PC-3 (cell line): ENCODE measurements around the gene CORO2B. TPM values are rescaled to one million over a fixed set of nuclear protein-coding genes. Genes with fewer than 3 reads are reported as not detected.

Source experiments
- ATAC-seq: fragments of 200-7000 bp; cut with Tn5 transposase; 2 replicates; pipeline ENCODE4 v1.9.1; 2020; ENCODE audit warnings: mild to moderate bottlenecking, moderate library complexity
- BruUV-seq: library from RNA; stranded (reverse); fragments of 400-500 nt; replicated peaks from 2 replicates; lab custom pipeline; 2021; lab: Mats Ljungman, UMichigan
- CTCF ChIA-PET: fragments of 300-600 bp; sonication (Branson Sonifier 250); formaldehyde crosslinking; loops from one replicate; lab custom pipeline; 2022; ENCODE audit warnings: antibody characterized with exemption; lab: Charles Lee
- POLR2A ChIA-PET: fragments of 300-600 bp; sonication (Branson Sonifier 250); formaldehyde crosslinking; loops from one replicate; lab custom pipeline; 2022; ENCODE audit warnings: antibody characterized with exemption; ENCODE audit not compliant: unreplicated experiment; lab: Charles Lee
- DNase-seq: peaks from one replicate; pipeline ENCODE4 v3.0.0-alpha.2; 2015
- H2AFZ ChIP-seq: fragments of 300-600 bp; sonication (generic); 2 replicates; pipeline ENCODE4 v1.6.0; 2016; ENCODE audit warnings: antibody characterized with exemption, low read length
- H3F3A ChIP-seq: fragments of 300-600 bp; sonication (generic); one replicate; pipeline ENCODE4 v1.6.0; 2017; ENCODE audit warnings: antibody characterized with exemption, low read length, control low read depth, mild to moderate bottlenecking; ENCODE audit not compliant: unreplicated experiment
- H3K27ac ChIP-seq: fragments of 300-600 bp; sonication (generic); 2 replicates; pipeline ENCODE4 v1.5.1; 2016; ENCODE audit warnings: mild to moderate bottlenecking, low read length
- H3K27me3 ChIP-seq: fragments of 300-600 bp; sonication (generic); 2 replicates; pipeline ENCODE4 v1.6.1; 2016; ENCODE audit warnings: low read length, mixed read lengths
- H3K36me3 ChIP-seq: fragments of 300-600 bp; sonication (generic); 2 replicates; pipeline ENCODE4 v1.6.1; 2016; ENCODE audit warnings: low read depth, mixed run types, low read length, mixed read lengths
- H3K4me1 ChIP-seq: fragments of 300-600 bp; sonication (generic); 2 replicates; pipeline ENCODE4 v1.5.1; 2016; ENCODE audit warnings: low read length; ENCODE audit not compliant: insufficient read depth
- H3K4me2 ChIP-seq: fragments of 300-600 bp; sonication (generic); 2 replicates; pipeline ENCODE4 v1.6.0; 2016; ENCODE audit warnings: low read length
- H3K4me3 ChIP-seq: fragments of 300-600 bp; sonication (generic); 2 replicates; pipeline ENCODE4 v1.5.1; 2016; ENCODE audit warnings: mild to moderate bottlenecking, low read length, mixed read lengths
- H3K79me2 ChIP-seq: fragments of 300-600 bp; sonication (generic); 2 replicates; pipeline ENCODE4 v1.6.1; 2017; ENCODE audit warnings: low read length, mixed read lengths
- H3K9ac ChIP-seq: fragments of 300-600 bp; sonication (generic); 2 replicates; pipeline ENCODE4 v1.6.0; 2016; ENCODE audit warnings: mild to moderate bottlenecking, low read length
- H3K9me2 ChIP-seq: fragments of 300-600 bp; sonication (generic); replicated peaks from 2 replicates; pipeline ENCODE4 v1.6.1; 2016; ENCODE audit warnings: mixed run types, low read length, mixed read lengths
- H3K9me3 ChIP-seq: fragments of 300-600 bp; sonication (generic); 2 replicates; pipeline ENCODE4 v1.6.1; 2016; ENCODE audit warnings: low read length, mixed read lengths
- H4K20me1 ChIP-seq: fragments of 300-600 bp; sonication (generic); 2 replicates; pipeline ENCODE4 v1.6.1; 2016; ENCODE audit warnings: low read length, mixed read lengths
- CTCF ChIP-seq: fragments of 300-600 bp; sonication (generic); conservative IDR thresholded peaks from 2 replicates; pipeline ENCODE4 v1.5.1; 2017; ENCODE audit warnings: antibody characterized with exemption, low read depth, mild to moderate bottlenecking, low read length
- EZH2 ChIP-seq: fragments of 300-600 bp; sonication (generic); IDR thresholded peaks from one replicate; pipeline ENCODE4 v1.6.1; 2017; ENCODE audit warnings: antibody characterized with exemption, mild to moderate bottlenecking, low read length; ENCODE audit not compliant: unreplicated experiment
- EZH2phosphoT487 ChIP-seq: fragments of 300-600 bp; sonication (generic); IDR thresholded peaks from 2 replicates; pipeline ENCODE4 v1.6.1; 2018; ENCODE audit warnings: mild to moderate bottlenecking, antibody characterized with exemption, low read length, borderline replicate concordance
- intact Hi-C: fragments of 100-400 bp; cut with micrococcal nuclease; formaldehyde crosslinking; loops from 2 replicates; pipeline ENCODE4 v1.9.0; 2023
- total RNA-seq: library from RNA; depleted of rRNA; stranded (reverse); fragments of >200 nt; gene quantifications from 2 replicates; pipeline ENCODE4 v1.2.3, GENCODE V29; 2014

Gene CORO2B
- total RNA-seq, 1 experiment from 2014 or later, result 0.66 TPM

- intact Hi-C loops, result no loop called here
- Histone ChIP-seq H2AFZ (no peak overlapping the region), H3K4me2 (no peak overlapping the region), H3K4me1 (0 out of 2 replicates have a peak, but pooled peaks cover 6% of the 10 kb centered on the region), H3K4me3 (no peak overlapping the region), H3K27ac (no peak overlapping the region), H3K36me3 (no peaks in the 10 kb centered on the region), H3K27me3 (no peaks in the 10 kb centered on the region), H3K9me3 (no peaks in the 10 kb centered on the region), H4K20me1 (no peaks in the 10 kb centered on the region), H3F3A (no peaks in the 10 kb centered on the region), H3K9me2 (no peaks in the 10 kb centered on the region), H3K79me2 (no peaks in the 10 kb centered on the region), H3K9ac (no peak overlapping the region)
- BruUV-seq, result no TSS peak
- ChIA-PET POLR2A (no interaction called here), CTCF (no interaction called here)
- DNase-seq, result no peak
- no peak for ATAC-seq
- TF ChIP-seq EZH2 (no peak), CTCF (no peak), EZH2phosphoT487 (no peak)
Measured at GRCh38 chr15:68606375-68606774, 27.6 kb downstream of the CORO2B start.

GRCh38 chr15:68608206-68608843, 29.5 kb downstream of the CORO2B start:
- TF ChIP-seq EZH2phosphoT487 (no peak), EZH2 (no peak), CTCF (no peak)
- BruUV-seq, result no TSS peak
- Histone ChIP-seq H3K4me2 (no peak overlapping the region), H3K79me2 (no peaks in the 10 kb centered on the region), H3K27me3 (no peaks in the 10 kb centered on the region), H3F3A (no peaks in the 10 kb centered on the region), H2AFZ (no peak overlapping the region), H3K9ac (no peak overlapping the region), H3K4me1 (0 out of 2 replicates have a peak, but pooled peaks cover 6% of the 10 kb centered on the region), H3K9me2 (no peaks in the 10 kb centered on the region), H3K27ac (no peak overlapping the region), H4K20me1 (no peaks in the 10 kb centered on the region), H3K9me3 (no peaks in the 10 kb centered on the region), H3K4me3 (no peak overlapping the region), H3K36me3 (no peaks in the 10 kb centered on the region)
- no peak for DNase-seq
- CTCF ChIA-PET, result no interaction called here
- POLR2A ChIA-PET, result no interaction called here
- no peak for ATAC-seq
- intact Hi-C loops, result no loop called here

- H2AFZ ChIP-seq, result no peak overlapping the region
- DNase-seq, result no peak
- H3K4me1 ChIP-seq, result 0 out of 2 replicates have a peak, but pooled peaks cover 6% of the 10 kb centered on the region
- no peaks in the 10 kb centered on the region for H3K9me3 ChIP-seq
- no peaks in the 10 kb centered on the region for H3F3A ChIP-seq
- no TSS peak for BruUV-seq
- no peaks in the 10 kb centered on the region for H3K9me2 ChIP-seq
- no peaks in the 10 kb centered on the region for H3K27me3 ChIP-seq
- intact Hi-C loops, result no loop called here
- no peak overlapping the region for H3K4me2 ChIP-seq
- POLR2A ChIA-PET, result no interaction called here
- no peaks in the 10 kb centered on the region for H3K79me2 ChIP-seq
- no peaks in the 10 kb centered on the region for H4K20me1 ChIP-seq
- H3K36me3 ChIP-seq, result no peaks in the 10 kb centered on the region
- no peak for ATAC-seq
- no peak overlapping the region for H3K4me3 ChIP-seq
- no peak overlapping the region for H3K9ac ChIP-seq
- H3K27ac ChIP-seq, result no peak overlapping the region
- TF ChIP-seq EZH2phosphoT487 (no peak), CTCF (no peak), EZH2 (no peak)
- CTCF ChIA-PET, result no interaction called here
Measured at GRCh38 chr15:68608844-68609232, 30.0 kb downstream of the CORO2B start.
